MM.1S (cell line): ENCODE measurements around the gene ATP6AP1.

ENCODE experiments used
- DNase-seq: peaks from one replicate; pipeline ENCODE4 v3.0.0-alpha.2; 2015
- H2AFZ ChIP-seq: fragments of 300-600 bp; sonication (generic); 2 replicates; pipeline ENCODE4 v1.6.0; 2016; ENCODE audit warnings: antibody characterized with exemption, low read length
- H3F3A ChIP-seq: fragments of 300-600 bp; sonication (generic); 2 replicates; pipeline ENCODE4 v1.6.1; 2016; ENCODE audit warnings: mild to moderate bottlenecking, antibody characterized with exemption, low read length, moderate library complexity, mixed read lengths; ENCODE audit not compliant: insufficient read depth
- H3K27ac ChIP-seq: fragments of 300-600 bp; sonication (generic); 2 replicates; pipeline ENCODE4 v1.5.1; 2016; ENCODE audit warnings: mild to moderate bottlenecking, low read length
- H3K27me3 ChIP-seq: fragments of 300-600 bp; sonication (generic); replicated peaks from 2 replicates; pipeline ENCODE4 v1.6.0; 2016; ENCODE audit warnings: low read length; ENCODE audit not compliant: insufficient read depth
- H3K36me3 ChIP-seq: fragments of 300-600 bp; sonication (generic); replicated peaks from 2 replicates; pipeline ENCODE4 v1.6.1; 2016; ENCODE audit warnings: mild to moderate bottlenecking, low read length, mixed read lengths; ENCODE audit not compliant: insufficient read depth
- H3K4me1 ChIP-seq: fragments of 300-600 bp; sonication (generic); 2 replicates; pipeline ENCODE4 v1.6.1; 2016; ENCODE audit warnings: low read length, mixed read lengths
- H3K4me2 ChIP-seq: fragments of 300-600 bp; sonication (generic); 2 replicates; pipeline ENCODE4 v1.6.0; 2016; ENCODE audit warnings: low read depth, low read length
- H3K4me3 ChIP-seq: fragments of 300-600 bp; sonication (generic); 2 replicates; pipeline ENCODE4 v1.5.1; 2016; ENCODE audit warnings: low read length, mixed read lengths
- H3K79me2 ChIP-seq: fragments of 300-600 bp; sonication (generic); 2 replicates; pipeline ENCODE4 v1.6.1; 2016; ENCODE audit warnings: mixed run types, low read length, mixed read lengths
- H3K9ac ChIP-seq: fragments of 300-600 bp; sonication (generic); 2 replicates; pipeline ENCODE4 v1.6.1; 2016; ENCODE audit warnings: low read length, mixed read lengths
- H3K9me2 ChIP-seq: fragments of 300-600 bp; sonication (generic); replicated peaks from 2 replicates; pipeline ENCODE4 v1.6.1; 2016; ENCODE audit warnings: mild to moderate bottlenecking, low read length, mixed read lengths; ENCODE audit not compliant: insufficient read depth
- H3K9me3 ChIP-seq: fragments of 300-600 bp; sonication (generic); replicated peaks from 2 replicates; pipeline ENCODE4 v1.6.1; 2016; ENCODE audit warnings: mild to moderate bottlenecking, low read length, mixed read lengths; ENCODE audit not compliant: insufficient read depth
- H4K20me1 ChIP-seq: fragments of 300-600 bp; sonication (generic); 2 replicates; pipeline ENCODE4 v1.6.1; 2016; ENCODE audit warnings: mild to moderate bottlenecking, low read length, moderate library complexity, mixed read lengths; ENCODE audit not compliant: insufficient read depth
- CTCF ChIP-seq: fragments of 300-600 bp; sonication (generic); IDR thresholded peaks from 2 replicates; pipeline ENCODE4 v1.5.1; 2016; ENCODE audit warnings: antibody characterized with exemption, low read length, mixed read lengths
- EZH2 ChIP-seq: fragments of 300-600 bp; sonication (generic); optimal IDR thresholded peaks from 2 replicates; pipeline ENCODE3; 2017; ENCODE audit warnings: low read depth, mild to moderate bottlenecking, antibody characterized with exemption, low read length, mixed read lengths
- EZH2phosphoT487 ChIP-seq: fragments of 300-600 bp; sonication (generic); IDR thresholded peaks from 2 replicates; pipeline ENCODE4 v1.6.1; 2018; ENCODE audit warnings: antibody characterized with exemption, low read length

Gene ATP6AP1

GRCh38 chrX:154466036-154466435 lies 37.6 kb downstream of the ATP6AP1 start:
- H3K4me3 ChIP-seq, result no peak overlapping the region
- H3K4me2 ChIP-seq, result no peak overlapping the region
- H3K9ac ChIP-seq, result no peak overlapping the region
- DNase-seq, result no peak
- no peaks in the 10 kb centered on the region for H3K9me2 ChIP-seq
- H3K27ac ChIP-seq, result no peak overlapping the region
- no peaks in the 10 kb centered on the region for H3K4me1 ChIP-seq
- TF ChIP-seq EZH2 (no peak), EZH2phosphoT487 (no peak), CTCF (no peak)
- no peaks in the 10 kb centered on the region for H3K36me3 ChIP-seq
- H3F3A ChIP-seq, result no peaks in the 10 kb centered on the region
- no peaks in the 10 kb centered on the region for H3K9me3 ChIP-seq
- H2AFZ ChIP-seq, result no peak overlapping the region
- no peaks in the 10 kb centered on the region for H3K27me3 ChIP-seq
- H3K79me2 ChIP-seq, result no peaks in the 10 kb centered on the region
- no peaks in the 10 kb centered on the region for H4K20me1 ChIP-seq

- no peaks in the 10 kb centered on the region for H3K9me3 ChIP-seq
- no peak overlapping the region for H3K4me3 ChIP-seq
- H4K20me1 ChIP-seq, result no peaks in the 10 kb centered on the region
- no peak overlapping the region for H3K27ac ChIP-seq
- no peaks in the 10 kb centered on the region for H3F3A ChIP-seq
- no peaks in the 10 kb centered on the region for H3K4me1 ChIP-seq
- no peak overlapping the region for H2AFZ ChIP-seq
- TF ChIP-seq EZH2phosphoT487, result no peak
- TF ChIP-seq EZH2, result no peak
- no peak for TF ChIP-seq CTCF
- no peaks in the 10 kb centered on the region for H3K79me2 ChIP-seq
- H3K27me3 ChIP-seq, result no peaks in the 10 kb centered on the region
- H3K9me2 ChIP-seq, result no peaks in the 10 kb centered on the region
- no peak for DNase-seq
- no peak overlapping the region for H3K9ac ChIP-seq
- no peaks in the 10 kb centered on the region for H3K36me3 ChIP-seq
- H3K4me2 ChIP-seq, result no peak overlapping the region
Observed at GRCh38 chrX:154466907-154467306, 38.4 kb downstream of the ATP6AP1 start.

GRCh38 chrX:154467556-154467955 lies 39.1 kb downstream of the ATP6AP1 start:
- no peaks in the 10 kb centered on the region for H3K4me1 ChIP-seq
- no peaks in the 10 kb centered on the region for H3K27me3 ChIP-seq
- DNase-seq, result no peak
- no peaks in the 10 kb centered on the region for H3F3A ChIP-seq
- H4K20me1 ChIP-seq, result no peaks in the 10 kb centered on the region
- no peaks in the 10 kb centered on the region for H3K9me3 ChIP-seq
- H3K4me3 ChIP-seq, result no peak overlapping the region
- TF ChIP-seq EZH2, result no peak
- no peak for TF ChIP-seq CTCF
- no peak for TF ChIP-seq EZH2phosphoT487
- H3K9ac ChIP-seq, result no peak overlapping the region
- no peaks in the 10 kb centered on the region for H3K9me2 ChIP-seq
- H3K27ac ChIP-seq, result no peak overlapping the region
- H2AFZ ChIP-seq, result no peak overlapping the region
- no peaks in the 10 kb centered on the region for H3K79me2 ChIP-seq
- no peak overlapping the region for H3K4me2 ChIP-seq
- no peaks in the 10 kb centered on the region for H3K36me3 ChIP-seq

- Histone ChIP-seq H4K20me1 (no peaks in the 10 kb centered on the region), H3F3A (no peaks in the 10 kb centered on the region), H3K79me2 (no peaks in the 10 kb centered on the region), H3K9ac (no peak overlapping the region), H3K4me3 (no peak overlapping the region), H3K27ac (no peak overlapping the region), H3K9me3 (no peaks in the 10 kb centered on the region), H3K4me2 (no peak overlapping the region), H3K27me3 (no peaks in the 10 kb centered on the region), H2AFZ (no peak overlapping the region), H3K36me3 (no peaks in the 10 kb centered on the region), H3K9me2 (no peaks in the 10 kb centered on the region), H3K4me1 (no peaks in the 10 kb centered on the region)
- DNase-seq, result no peak
- TF ChIP-seq EZH2phosphoT487 (no peak), EZH2 (no peak), CTCF (no peak)
Observed at GRCh38 chrX:154468217-154468616, 39.7 kb downstream of the ATP6AP1 start.
